DOHH2 (cell line): ENCODE measurements around the gene DLST.

Experiments
- H3F3A ChIP-seq: fragments of 200-600 bp; sonication (generic), shearing (Covaris generic); 2 replicates; pipeline ENCODE4 v1.6.0; 2016; ENCODE audit warnings: antibody characterized with exemption, mild to moderate bottlenecking; ENCODE audit not compliant: control insufficient read depth, insufficient read depth
- H3K27ac ChIP-seq: fragments of 200-600 bp; sonication (generic); 2 replicates; pipeline ENCODE4 v1.5.1; 2014; ENCODE audit warnings: low read depth, mild to moderate bottlenecking, low read length, moderate library complexity
- H3K27me3 ChIP-seq: fragments of 200-600 bp; sonication (generic); 2 replicates; pipeline ENCODE4 v1.6.1; 2014; ENCODE audit warnings: mild to moderate bottlenecking, low read length, mixed read lengths; ENCODE audit not compliant: control insufficient read depth
- H3K36me3 ChIP-seq: fragments of 200-600 bp; sonication (generic); 2 replicates; pipeline ENCODE4 v1.6.1; 2014; ENCODE audit warnings: mild to moderate bottlenecking, low read length, moderate library complexity, mixed read lengths; ENCODE audit not compliant: control insufficient read depth
- H3K4me1 ChIP-seq: fragments of 200-600 bp; sonication (generic); 2 replicates; pipeline ENCODE4 v1.6.1; 2014; ENCODE audit warnings: mild to moderate bottlenecking, low read length, mixed read lengths; ENCODE audit not compliant: control insufficient read depth
- H3K4me2 ChIP-seq: fragments of 200-600 bp; sonication (generic); 2 replicates; pipeline ENCODE4 v1.6.0; 2014; ENCODE audit warnings: mild to moderate bottlenecking, low read length, moderate library complexity
- H3K4me3 ChIP-seq: fragments of 200-600 bp; sonication (generic); 2 replicates; pipeline ENCODE4 v1.5.1; 2014; ENCODE audit warnings: mild to moderate bottlenecking, low read length, mixed read lengths
- H3K79me2 ChIP-seq: fragments of 200-600 bp; sonication (generic); 2 replicates; pipeline ENCODE4 v1.6.1; 2014; ENCODE audit warnings: mild to moderate bottlenecking, low read length, mixed read lengths; ENCODE audit not compliant: control insufficient read depth
- H3K9me2 ChIP-seq: fragments of 200-600 bp; sonication (generic); replicated peaks from 2 replicates; pipeline ENCODE4 v1.6.1; 2014; ENCODE audit warnings: mild to moderate bottlenecking, low read length, mixed read lengths; ENCODE audit not compliant: control insufficient read depth
- H3K9me3 ChIP-seq: fragments of 200-600 bp; sonication (generic); 2 replicates; pipeline ENCODE4 v1.6.1; 2014; ENCODE audit warnings: antibody characterized with exemption, low read length, mixed read lengths; ENCODE audit not compliant: control insufficient read depth, insufficient read depth
- H4K20me1 ChIP-seq: fragments of 200-600 bp; sonication (generic); 2 replicates; pipeline ENCODE4 v1.6.0; 2014; ENCODE audit warnings: low read depth, mild to moderate bottlenecking, antibody characterized with exemption, low read length, moderate library complexity; ENCODE audit not compliant: control insufficient read depth, insufficient read depth
- CTCF ChIP-seq: fragments of 200-600 bp; sonication (generic); IDR thresholded peaks from one replicate; pipeline ENCODE4 v1.5.1; 2014; ENCODE audit warnings: antibody characterized with exemption, mild to moderate bottlenecking, low read depth, low read length; ENCODE audit not compliant: poor library complexity, severe bottlenecking
- EZH2phosphoT487 ChIP-seq: fragments of 200-600 bp; sonication (generic); IDR thresholded peaks from 2 replicates; pipeline ENCODE4 v1.6.1; 2017; ENCODE audit warnings: borderline replicate concordance, mild to moderate bottlenecking, antibody characterized with exemption, low read length, moderate library complexity, mixed read lengths

The DLST gene

DNA sequence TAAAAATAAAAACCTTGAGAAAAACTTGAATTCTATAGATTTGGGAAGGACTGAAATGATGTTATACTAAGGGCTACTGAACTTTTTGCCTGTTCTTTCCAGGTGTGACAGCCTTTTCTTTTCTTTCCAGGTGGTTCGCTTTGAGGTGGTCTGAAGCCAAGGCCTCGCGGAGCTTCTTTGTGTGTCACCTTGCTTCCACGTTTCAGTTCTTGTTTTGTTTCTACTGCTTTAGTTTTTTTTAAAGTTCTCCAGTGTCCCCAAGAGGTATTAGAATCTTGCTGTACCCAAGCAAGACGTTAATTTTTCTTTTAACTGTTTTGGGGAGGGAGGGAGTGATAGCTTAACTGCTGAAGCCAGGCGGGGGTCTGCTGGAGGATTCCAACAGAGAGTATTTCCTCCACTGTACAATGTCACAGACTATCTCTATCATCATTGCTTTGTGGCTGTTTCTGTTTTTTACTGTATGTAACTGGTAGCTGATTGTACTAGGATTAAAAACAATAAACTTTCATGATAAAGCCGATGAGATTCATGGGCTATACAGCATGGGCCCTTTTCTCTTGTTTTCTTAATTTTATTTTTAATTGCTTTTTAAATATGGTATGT lies 46.0 kb upstream of the DLST start:
- Histone ChIP-seq H3K27ac (no peak overlapping the region), H3K4me3 (no peak overlapping the region), H3K9me3 (no peaks in the 10 kb centered on the region), H3K9me2 (no peaks in the 10 kb centered on the region), H3K4me2 (no peak overlapping the region), H3F3A (peaks cover 10% of the 10 kb centered on the region), H3K36me3 (peaks cover 56% of the 10 kb centered on the region), H3K27me3 (no peaks in the 10 kb centered on the region), H4K20me1 (no peaks in the 10 kb centered on the region), H3K79me2 (no peaks in the 10 kb centered on the region), H3K4me1 (peaks cover 24% of the 10 kb centered on the region)
- TF ChIP-seq CTCF (no peak), EZH2phosphoT487 (no peak)

DNA sequence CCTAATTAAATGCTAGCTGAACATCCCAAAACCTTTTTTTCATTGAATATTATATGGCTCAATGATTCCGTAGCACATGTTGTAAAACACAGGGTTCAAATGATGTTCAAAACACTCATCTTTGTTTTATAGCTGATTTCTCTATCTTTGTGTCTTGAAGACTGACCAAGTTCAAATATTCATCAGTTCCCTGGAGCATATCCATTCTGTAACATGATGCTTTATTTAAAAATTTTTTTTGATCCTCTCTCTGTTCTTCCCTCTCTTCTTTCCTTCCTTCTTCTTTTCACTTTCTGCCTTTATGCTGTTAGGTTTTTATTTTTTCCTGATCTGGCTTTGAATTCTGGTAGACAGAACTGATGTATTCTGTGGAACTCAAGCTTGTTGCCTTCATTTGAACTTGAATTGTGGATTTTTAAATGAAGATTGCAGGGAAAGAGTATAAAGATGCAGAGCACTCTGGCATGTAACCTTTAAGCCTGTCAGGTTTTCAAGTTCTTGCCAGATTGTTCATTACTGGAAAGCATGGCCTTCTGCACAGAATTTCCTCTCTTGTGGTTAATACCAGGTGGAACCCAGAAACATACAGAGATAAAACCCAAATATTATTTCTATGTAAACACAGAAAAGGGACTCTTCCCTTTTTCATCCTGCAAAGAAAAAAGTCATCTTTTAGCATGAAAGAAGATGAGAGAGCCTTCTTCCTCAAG lies 45.3 kb upstream of the DLST start:
- Histone ChIP-seq H3K4me2 (no peak overlapping the region), H3F3A (peaks cover 10% of the 10 kb centered on the region), H4K20me1 (no peaks in the 10 kb centered on the region), H3K9me3 (no peaks in the 10 kb centered on the region), H3K27me3 (no peaks in the 10 kb centered on the region), H3K36me3 (peaks cover 50% of the 10 kb centered on the region), H3K27ac (no peak overlapping the region), H3K4me3 (no peak overlapping the region), H3K4me1 (peaks cover 24% of the 10 kb centered on the region), H3K79me2 (no peaks in the 10 kb centered on the region), H3K9me2 (no peaks in the 10 kb centered on the region)
- TF ChIP-seq CTCF (no peak), EZH2phosphoT487 (no peak)

- no peak overlapping the region for H3K27ac ChIP-seq
- H3K79me2 ChIP-seq = no peaks in the 10 kb centered on the region
- no peak overlapping the region for H3K4me2 ChIP-seq
- no peaks in the 10 kb centered on the region for H3K27me3 ChIP-seq
- TF ChIP-seq CTCF = no peak
- no peak for TF ChIP-seq EZH2phosphoT487
- no peak overlapping the region for H3K4me3 ChIP-seq
- peaks cover 24% of the 10 kb centered on the region for H3K4me1 ChIP-seq
- no peaks in the 10 kb centered on the region for H4K20me1 ChIP-seq
- peaks cover 44% of the 10 kb centered on the region for H3K36me3 ChIP-seq
- no peaks in the 10 kb centered on the region for H3K9me2 ChIP-seq
- no peaks in the 10 kb centered on the region for H3K9me3 ChIP-seq
- peaks cover 10% of the 10 kb centered on the region for H3F3A ChIP-seq
These were observed 43.5 kb upstream of the DLST start for GRCh38 chr14:74838166-74838565.
